Activated CD4-positive, alpha-beta T cell treated with anti-CD3 and anti-CD28 coated beads for 4 hours (primary cell): ENCODE results near the gene COBL.
"Not testable (repeated sequence)": the region's sequence is repeated elsewhere in the genome, so short reads cannot be mapped to it uniquely, and the experiment has no call there.

Experiments used
- DNase-seq, 2 donors: peaks; one replicate each; pipeline ENCODE4 v3.0.0-alpha.2; 2020

COBL gene

GRCh38 chr7:51016546-51016945 lies 300.1 kb downstream of the COBL start:
- no peak for DNase-seq

GRCh38 chr7:51015581-51015980 lies 301.0 kb downstream of the COBL start:
- DNase-seq, result no peak

- DNase-seq, result no peak
These were observed 301.8 kb downstream of the COBL start for GRCh38 chr7:51014811-51015210.

GRCh38 chr7:51013861-51014511 lies 302.6 kb downstream of the COBL start:
- no peak for DNase-seq

GRCh38 chr7:51013218-51013786 lies 303.3 kb downstream of the COBL start:
- DNase-seq, result no peak

GRCh38 chr7:51012569-51013217 lies 303.9 kb downstream of the COBL start:
- DNase-seq, result no peak

- no peak for DNase-seq
These were observed 304.8 kb downstream of the COBL start for GRCh38 chr7:51011710-51012350.

- DNase-seq, result no peak
These were observed 306.1 kb downstream of the COBL start for GRCh38 chr7:51010534-51010933.

GRCh38 chr7:51009716-51010496 lies 306.7 kb downstream of the COBL start:
- DNase-seq, result no peak

- DNase-seq, result no peak
These were observed 308.8 kb downstream of the COBL start for GRCh38 chr7:51007551-51008505.

GRCh38 chr7:51006483-51007235 lies 309.9 kb downstream of the COBL start:
- DNase-seq, result no peak

- DNase-seq, result no peak
These were observed 311.5 kb downstream of the COBL start for GRCh38 chr7:51005074-51005473.

GRCh38 chr7:51000956-51001355 lies 315.7 kb downstream of the COBL start:
- DNase-seq, result no peak

- no peak for DNase-seq
These were observed 321.8 kb downstream of the COBL start for GRCh38 chr7:50994753-50995319.

GRCh38 chr7:50990214-50990613 lies 326.4 kb downstream of the COBL start:
- DNase-seq, result not testable (repeated sequence)

GRCh38 chr7:50988988-50989387 lies 327.6 kb downstream of the COBL start:
- no peak for DNase-seq

GRCh38 chr7:50988465-50988864 lies 328.1 kb downstream of the COBL start:
- DNase-seq, result no peak

- DNase-seq, result no peak
These were observed 331.5 kb downstream of the COBL start for GRCh38 chr7:50985096-50985495.

GRCh38 chr7:50983850-50984249 lies 332.8 kb downstream of the COBL start:
- no peak for DNase-seq

GRCh38 chr7:50982626-50983025 lies 334.0 kb downstream of the COBL start:
- DNase-seq, result no peak

GRCh38 chr7:50981743-50982142 lies 334.9 kb downstream of the COBL start:
- DNase-seq, result no peak
